ENCODE measurements around the gene MAP6. TPM values are rescaled to one million over a fixed set of nuclear protein-coding genes. Genes with fewer than 3 reads are reported as not detected.

The MAP6 gene
- total and polyA plus RNA-seq, 9 of the 15 experiments (the other 6 are each of a cell fraction or from before 2014, with no cell fraction given): not detected

GRCh38 chr11:75562048-75562835 is 106.6 kb downstream of the MAP6 start, which contains the start of gene SERPINH1 (continued):
- peak; percentile 97 for TF ChIP-seq SUPT5H (IDR thresholded peaks at IDR 0.05)
- peak; percentile 55 for TF ChIP-seq SMAD1 (IDR thresholded peaks at IDR 0.05; ENCODE audit: low read depth, low read length, partially characterized antibody)
- TF ChIP-seq SNRNP70 (optimal IDR thresholded peaks at IDR 0.05; ENCODE audit: low read depth, low read length): no peak
- TF ChIP-seq MXI1 (IDR thresholded peaks at IDR 0.05; ENCODE audit: low read depth, low read length): no peak
- no peak for TF ChIP-seq RB1 (IDR thresholded peaks at IDR 0.05; ENCODE audit: low read depth)
- peak; percentile 56; the same call in 1 of the 2 replicates for TF ChIP-seq ELF4 (CRISPR knock-in tag; IDR thresholded peaks at IDR 0.05)
- TF ChIP-seq ZNF695 (CRISPR knock-in tag; IDR thresholded peaks at IDR 0.05): no peak
- TF ChIP-seq POLR2G (IDR thresholded peaks at IDR 0.05; ENCODE audit: low read depth, low read length): peak; percentile 94
- no peak for TF ChIP-seq CGGBP1 (CRISPR knock-in tag; IDR thresholded peaks at IDR 0.05)
- peak; percentile 97 for TF ChIP-seq RBFOX2 (IDR thresholded peaks at IDR 0.05; ENCODE audit: low read depth, low read length)
- TF ChIP-seq ZNF311 (CRISPR knock-in tag; IDR thresholded peaks at IDR 0.05): no peak
- TF ChIP-seq SRSF9 (IDR thresholded peaks at IDR 0.05; ENCODE audit: borderline replicate concordance, low read depth, low read length): no peak
- no peak for TF ChIP-seq NR2C2 (CRISPR knock-in tag; IDR thresholded peaks at IDR 0.05)
- TF ChIP-seq NR2C2 (tag; IDR thresholded peaks at IDR 0.05): peak; percentile 83
- TF ChIP-seq ZNF384 (IDR thresholded peaks at IDR 0.05; ENCODE audit: low read depth, low read length): no peak
- peak; percentile 78 for TF ChIP-seq TBP (optimal IDR thresholded peaks at IDR 0.05; ENCODE audit: low read depth, low read length)
- no peak for TF ChIP-seq ZKSCAN3 (CRISPR knock-in tag; IDR thresholded peaks at IDR 0.05)
- no peak for TF ChIP-seq GATA2 (CRISPR knock-in tag; IDR thresholded peaks at IDR 0.05)
- TF ChIP-seq STAG1 (CRISPR knock-in tag; IDR thresholded peaks at IDR 0.05; ENCODE audit: borderline replicate concordance): no peak
- TF ChIP-seq GABPB1 (CRISPR knock-in tag; IDR thresholded peaks at IDR 0.05): peak; percentile 88
- peak; percentile 77; the same call in 1 of the 2 replicates for TF ChIP-seq TFAP4 (CRISPR knock-in tag; IDR thresholded peaks at IDR 0.05; ENCODE audit: borderline replicate concordance)
- peak; percentile 78; the same call in 1 of the 2 replicates for TF ChIP-seq RHOXF2B (CRISPR knock-in tag; conservative IDR thresholded peaks at IDR 0.05)
- TF ChIP-seq ETV6 (IDR thresholded peaks at IDR 0.05; ENCODE audit: borderline replicate concordance in 1 of 2, low read depth in 2 of 2, low read length in 1 of 2): no peak
- no peak for TF ChIP-seq ETV6 (CRISPR knock-in tag; IDR thresholded peaks at IDR 0.05; ENCODE audit: borderline replicate concordance)
- no peak for TF ChIP-seq BRF2 (IDR thresholded peaks at IDR 0.05; ENCODE audit: borderline replicate concordance, insufficient read depth, insufficient read length)
- no peak for TF ChIP-seq HNRNPH1 (optimal IDR thresholded peaks at IDR 0.05; ENCODE audit: low read depth, low read length)
- TF ChIP-seq L3MBTL2 (IDR thresholded peaks at IDR 0.05): peak; percentile 41; the same call in 1 of the 2 replicates
- TF ChIP-seq ZNF77 (CRISPR knock-in tag; IDR thresholded peaks at IDR 0.05): 0 out of 2 replicates have a peak, but pooled peaks have one; percentile 27

Data from K562 (cell line).